Spleen (tissue), 11 donors: ENCODE measurements around the gene TBX1. TPM values are rescaled to one million over a fixed set of nuclear protein-coding genes. Genes with fewer than 3 reads are reported as not detected.

Experiments
- DNase-seq: peaks from one replicate; pipeline ENCODE4 v3.0.0-alpha.2; 2020
- H3K27ac ChIP-seq, 8 donors: fragments of 200-600 bp; sonication (generic) in 7 of 8; 1 replicate in 4 of 8; 2 replicates in 4 of 8; pipeline versions ENCODE4 v1.5.0 to v1.8.0; 2016 to 2021; ENCODE audit warnings: inconsistent platforms in 4 of 8, mild to moderate bottlenecking in 4 of 8, moderate library complexity in 1 of 8
- H3K27me3 ChIP-seq, 7 donors: fragments of 200-600 bp; sonication (generic) in 6 of 7; replicated peaks in 1 of 7; 1 replicate in 4 of 7; 2 replicates in 3 of 7; pipeline versions ENCODE4 v1.5.0 to v1.8.0; 2016 to 2021; ENCODE audit warnings: inconsistent platforms in 3 of 7, mild to moderate bottlenecking in 1 of 7
- H3K36me3 ChIP-seq, 6 donors: fragments of 200-600 bp; sonication (generic) in 5 of 6; 1 replicate in 4 of 6; 2 replicates in 2 of 6; pipeline versions ENCODE4 v1.5.0 to v1.8.0; 2016 to 2021; ENCODE audit warnings: inconsistent platforms in 2 of 6
- H3K4me1 ChIP-seq, 6 donors: fragments of 200-600 bp; sonication (generic) in 5 of 6; 1 replicate in 3 of 6; 2 replicates in 3 of 6; pipeline versions ENCODE4 v1.5.0 to v1.8.0; 2016 to 2021; ENCODE audit warnings: inconsistent platforms in 3 of 6
- H3K4me3 ChIP-seq, 8 donors: fragments of 200-600 bp; sonication (generic) in 7 of 8; 1 replicate in 4 of 8; 2 replicates in 4 of 8; pipeline versions ENCODE4 v1.5.0 to v1.8.0; 2016 to 2021; ENCODE audit warnings: inconsistent platforms in 4 of 8, mild to moderate bottlenecking in 4 of 8, moderate library complexity in 2 of 8
- H3K9me3 ChIP-seq, 8 donors: fragments of 200-600 bp; sonication (generic) in 7 of 8; 1 replicate in 4 of 8; 2 replicates in 4 of 8; pipeline versions ENCODE4 v1.5.0 to v1.8.0; 2016 to 2021; ENCODE audit warnings: inconsistent platforms in 4 of 8
- POLR2A ChIP-seq, 3 donors: fragments of 450-650 bp; IDR thresholded peaks; one replicate each; pipeline ENCODE4 v1.5.1; 2017; ENCODE audit warnings: antibody characterized with exemption in 3 of 3, mild to moderate bottlenecking in 1 of 3
- POLR2AphosphoS5 ChIP-seq, 3 donors: sonication (generic); formaldehyde crosslinking; IDR thresholded peaks; one replicate each; pipeline ENCODE4 v1.5.1; 2017; ENCODE audit warnings: antibody characterized with exemption in 3 of 3
- WGBS, 5 donors: extraction: QIAGEN DNeasy Blood & Tissue Kit in 3 of 5; methylation state at CpG; one replicate each; pipeline versions ENCODE4 v1.1.5 to v1.1.7; 2013 to 2018; 5-methylcytosine and 5-hydroxymethylcytosine counted together
- intact Hi-C: fragments of 100-400 bp; cut with DNase I; formaldehyde crosslinking; loops from one replicate; pipeline ENCODE4 v1.15.0; 2023; ENCODE audit warnings: low total_unique reads
- polyA plus RNA-seq, 3 donors: library from polyadenylated mRNA; stranded (reverse); fragments of 200-250 nt; gene quantifications; one replicate each; pipeline ENCODE4 v1.2.1, GENCODE V29; 2013
- total RNA-seq, 7 donors: library from RNA; depleted of rRNA in 3 of 7; stranded (reverse); fragments of >200 nt in 3 of 7; fragmentation: NEBNext Ultra II Directional in 4 of 7; extraction: Animal tissue kit (Norgen Biotek cat#: 25700) in 4 of 7; gene quantifications; one replicate each; pipeline versions ENCODE4 v1.1.0 to v1.2.1, GENCODE V29; 2016 to 2021
- TF ChIP-seq, protein P1 (sequence below), 11 experiments: fragments of 200-600 bp in 7 of 11; fragments of 450-650 bp in 4 of 11; sonication (generic) in 4 of 11; IDR thresholded peaks in 8 of 11; conservative IDR thresholded peaks in 3 of 11; 1 replicate in 7 of 11; 2 replicates in 4 of 11; pipeline versions ENCODE4 v1.4.0 to v1.8.0; 2016 to 2021; ENCODE audit warnings: antibody characterized with exemption in 11 of 11, inconsistent platforms in 4 of 11, mild to moderate bottlenecking in 1 of 11
- donor health status: healthy with polysubstance abuse.
- donor health status: DM: no; HTN: no; CAD: no; lungs with moderate emphysema.
- donor health status: DM: no; HTN: no; CAD: no.
- donor health status: Bipolar disorder and iron deficiency.
- donor health status: healthy.
- donor health status: DM: no; HTN: no; CAD: no.
- donor health status: DM: yes; HTN: yes; CAD: no.

The TBX1 gene
- total and polyA plus RNA-seq, 10 donors, result 0.17 to 10.5 (median 0.70) TPM

DNA sequence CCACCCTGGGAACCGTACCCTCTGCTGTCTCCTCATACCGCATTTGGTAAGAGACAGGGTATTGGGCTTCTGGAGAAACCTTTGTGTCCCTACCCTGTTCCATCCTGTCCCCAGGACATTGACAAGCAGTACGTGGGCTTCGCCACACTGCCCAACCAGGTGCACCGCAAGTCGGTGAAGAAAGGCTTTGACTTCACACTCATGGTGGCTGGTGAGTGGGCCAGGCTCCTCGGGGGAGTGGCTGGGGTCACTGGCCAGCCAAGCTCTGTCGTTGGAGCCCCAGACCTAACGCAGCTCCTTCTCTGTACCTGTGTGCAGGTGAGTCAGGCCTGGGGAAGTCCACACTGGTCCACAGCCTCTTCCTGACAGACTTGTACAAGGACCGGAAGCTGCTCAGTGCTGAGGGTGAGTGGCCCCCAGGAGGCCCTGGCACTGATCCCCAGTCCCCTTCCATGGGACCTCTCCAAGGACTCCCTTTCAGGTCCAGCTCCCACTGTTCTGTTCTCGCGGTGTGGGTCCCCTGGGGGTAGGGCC, 41.0 kb upstream of the TBX1 start:
- H3K9me3 ChIP-seq, result no peaks in the 10 kb centered on the region
- no peak overlapping the region for H3K27ac ChIP-seq
- TF ChIP-seq POLR2A (IDR thresholded peaks at IDR 0.05) (no peak), POLR2AphosphoS5 (IDR thresholded peaks at IDR 0.05) (no peak)
- TF ChIP-seq, protein P1, sequence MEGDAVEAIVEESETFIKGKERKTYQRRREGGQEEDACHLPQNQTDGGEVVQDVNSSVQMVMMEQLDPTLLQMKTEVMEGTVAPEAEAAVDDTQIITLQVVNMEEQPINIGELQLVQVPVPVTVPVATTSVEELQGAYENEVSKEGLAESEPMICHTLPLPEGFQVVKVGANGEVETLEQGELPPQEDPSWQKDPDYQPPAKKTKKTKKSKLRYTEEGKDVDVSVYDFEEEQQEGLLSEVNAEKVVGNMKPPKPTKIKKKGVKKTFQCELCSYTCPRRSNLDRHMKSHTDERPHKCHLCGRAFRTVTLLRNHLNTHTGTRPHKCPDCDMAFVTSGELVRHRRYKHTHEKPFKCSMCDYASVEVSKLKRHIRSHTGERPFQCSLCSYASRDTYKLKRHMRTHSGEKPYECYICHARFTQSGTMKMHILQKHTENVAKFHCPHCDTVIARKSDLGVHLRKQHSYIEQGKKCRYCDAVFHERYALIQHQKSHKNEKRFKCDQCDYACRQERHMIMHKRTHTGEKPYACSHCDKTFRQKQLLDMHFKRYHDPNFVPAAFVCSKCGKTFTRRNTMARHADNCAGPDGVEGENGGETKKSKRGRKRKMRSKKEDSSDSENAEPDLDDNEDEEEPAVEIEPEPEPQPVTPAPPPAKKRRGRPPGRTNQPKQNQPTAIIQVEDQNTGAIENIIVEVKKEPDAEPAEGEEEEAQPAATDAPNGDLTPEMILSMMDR (IDR thresholded peaks at IDR 0.05 in 8 of 11, conservative IDR thresholded peaks at IDR 0.05 in 3 of 11), result no peak
- H3K27me3 ChIP-seq, result peaks cover 0 to 100% (median 68%) of the 10 kb centered on the region in 7 donors
- DNase-seq, result no peak
- H3K36me3 ChIP-seq, result peaks cover 0 to 47% (median 4%) of the 10 kb centered on the region in 6 donors
- peak overlapping the region in 3 of 8 donors; percentile 52 to 83 (median 62) for H3K4me3 ChIP-seq
- intact Hi-C loops, result no loop called here
- 84 to 92% (median 90%) methylated on average over 7 to 12 of the region's 12 CpGs for WGBS, 5 donors
- H3K4me1 ChIP-seq, result peaks cover 19 to 79% (median 56%) of the 10 kb centered on the region in 6 donors

DNA sequence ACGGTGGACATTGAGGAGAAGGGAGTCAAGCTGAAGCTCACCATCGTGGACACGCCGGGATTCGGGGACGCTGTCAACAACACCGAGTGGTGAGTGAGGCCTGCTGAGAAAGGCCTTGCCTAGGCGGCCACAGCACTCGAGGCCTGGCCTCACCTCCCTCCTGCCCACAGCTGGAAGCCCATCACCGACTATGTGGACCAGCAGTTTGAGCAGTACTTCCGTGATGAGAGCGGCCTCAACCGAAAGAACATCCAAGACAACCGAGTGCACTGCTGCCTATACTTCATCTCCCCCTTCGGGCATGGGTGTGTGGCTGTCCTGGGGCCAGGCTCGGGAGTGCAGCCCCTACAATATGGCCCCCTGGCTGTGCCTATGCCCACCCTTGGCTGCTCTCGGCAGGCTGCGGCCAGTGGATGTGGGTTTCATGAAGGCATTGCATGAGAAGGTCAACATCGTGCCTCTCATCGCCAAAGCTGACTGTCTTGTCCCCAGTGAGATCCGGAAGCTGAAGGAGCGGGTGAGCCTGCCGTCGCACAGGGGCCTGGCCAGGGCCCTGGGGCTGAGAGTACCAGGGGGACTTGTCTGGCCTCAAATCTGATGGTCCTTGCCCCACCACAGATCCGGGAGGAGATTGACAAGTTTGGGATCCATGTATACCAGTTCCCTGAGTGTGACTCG, 40.3 kb upstream of the TBX1 start:
- Histone ChIP-seq H3K4me1 (peaks cover 19 to 72% (median 50%) of the 10 kb centered on the region in 6 donors), H3K4me3 (no peak overlapping the region), H3K9me3 (no peaks in the 10 kb centered on the region), H3K36me3 (peaks cover 0 to 49% (median 4%) of the 10 kb centered on the region in 6 donors), H3K27me3 (peaks cover 0 to 100% (median 62%) of the 10 kb centered on the region in 7 donors), H3K27ac (no peak overlapping the region)
- TF ChIP-seq POLR2A (IDR thresholded peaks at IDR 0.05), result no peak
- no peak for TF ChIP-seq POLR2AphosphoS5 (IDR thresholded peaks at IDR 0.05)
- TF ChIP-seq, protein P1 (IDR thresholded peaks at IDR 0.05 in 8 of 11, conservative IDR thresholded peaks at IDR 0.05 in 3 of 11), result no peak
- 94 to 96% (median 95%) methylated on average over 16 to 26 of the region's 26 CpGs for WGBS, 5 donors
- no peak for DNase-seq
- intact Hi-C loops, result no loop called here

DNA sequence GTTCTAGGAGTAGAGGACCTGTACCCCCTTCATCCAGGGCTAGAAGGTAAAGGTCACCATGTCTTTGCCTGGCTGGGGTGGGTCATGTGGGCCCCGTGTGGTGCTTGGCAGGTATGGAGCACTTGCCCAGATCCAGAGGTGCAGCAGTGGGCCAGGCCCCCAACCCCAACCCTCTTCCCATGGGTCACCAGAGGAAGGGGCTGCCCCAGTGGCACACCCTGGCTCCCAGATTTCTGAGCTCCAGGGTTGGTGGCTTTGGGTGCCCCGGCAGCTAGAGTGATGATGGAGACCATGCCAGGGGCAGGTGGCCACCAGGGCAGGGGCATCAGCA, 39.6 kb upstream of the TBX1 start:
- Histone ChIP-seq H3K36me3 (peaks cover 0 to 49% (median 4%) of the 10 kb centered on the region in 6 donors), H3K4me1 (peaks cover 19 to 66% (median 49%) of the 10 kb centered on the region in 6 donors), H3K27me3 (peaks cover 0 to 96% (median 56%) of the 10 kb centered on the region in 7 donors), H3K4me3 (no peak overlapping the region), H3K27ac (no peak overlapping the region), H3K9me3 (no peaks in the 10 kb centered on the region)
- TF ChIP-seq POLR2A (IDR thresholded peaks at IDR 0.05) (no peak), POLR2AphosphoS5 (IDR thresholded peaks at IDR 0.05) (no peak)
- TF ChIP-seq, protein P1 (IDR thresholded peaks at IDR 0.05 in 8 of 11, conservative IDR thresholded peaks at IDR 0.05 in 3 of 11), result no peak
- no peak for DNase-seq
- intact Hi-C loops, result no loop called here
- WGBS, 5 donors, result 71 to 100% (median 90%) methylated on average over 1 to 2 of the region's 2 CpGs
